ENCODE data around the gene TMPRSS2. TPM values are rescaled to one million over a fixed set of nuclear protein-coding genes. Genes with fewer than 3 reads are reported as not detected.

TMPRSS2 gene
- total and polyA plus RNA-seq, 2 of the 13 experiments (the other 11 are each of a cell fraction or from before 2014, with no cell fraction given): 1.7 to 1.8 TPM

- no peak overlapping the region for H3K4me2 ChIP-seq (ENCODE audit: low read depth, low read length)
- H3K27ac ChIP-seq (ENCODE audit: extremely low read length, insufficient read depth, low read length): no peak overlapping the region
- H3K4me3 ChIP-seq (replicated peaks in 1 of 3; ENCODE audit: insufficient read depth in 1 of 3, low read depth in 2 of 3, low read length in 3 of 3): no peak overlapping the region
Measured at GRCh38 chr21:41481191-41481590, 26.8 kb downstream of the TMPRSS2 start.

More at GRCh38 chr21:41481191-41481590, 26.8 kb downstream of the TMPRSS2 start:
- POLR2A ChIA-PET: no interaction called here
- Histone ChIP-seq H3K79me2 (ENCODE audit: insufficient read depth, low read length) (no peaks in the 10 kb centered on the region), H2AFZ (ENCODE audit: low read length) (no peak overlapping the region), H4K20me1 (ENCODE audit: insufficient read depth, low read length) (no peaks in the 10 kb centered on the region), H3K4me1 (ENCODE audit: insufficient read depth, low read length) (peaks cover 18% of the 10 kb centered on the region), H3K27me3 (ENCODE audit: control insufficient read depth in 1 of 2, insufficient read depth in 2 of 2, low read length in 2 of 2) (no peaks in the 10 kb centered on the region), H3K36me3 (replicated peaks in 1 of 2; ENCODE audit: control insufficient read depth in 1 of 2, insufficient read depth in 2 of 2, low read length in 2 of 2) (no peaks in the 10 kb centered on the region), H3K9me3 (ENCODE audit: low read length) (no peaks in the 10 kb centered on the region), H3K9ac (ENCODE audit: insufficient read depth, low read depth, low read length) (no peak overlapping the region)
- TF ChIP-seq CHCHD3 (CRISPR knock-in tag; IDR thresholded peaks at IDR 0.05) (no peak), THAP7 (CRISPR knock-in tag; IDR thresholded peaks at IDR 0.05) (no peak), NFYB (CRISPR knock-in tag; IDR thresholded peaks at IDR 0.05) (no peak), GLI4 (CRISPR knock-in tag; IDR thresholded peaks at IDR 0.05; ENCODE audit: borderline replicate concordance) (no peak), ZNF691 (CRISPR knock-in tag; IDR thresholded peaks at IDR 0.05; ENCODE audit: borderline replicate concordance, low read depth) (no peak), GRHL1 (CRISPR knock-in tag; conservative IDR thresholded peaks at IDR 0.05) (no peak), ZSCAN30 (CRISPR knock-in tag; IDR thresholded peaks at IDR 0.05) (no peak), GATA4 (IDR thresholded peaks at IDR 0.05; ENCODE audit: borderline replicate concordance, low read depth) (no peak), SRSF1 (optimal IDR thresholded peaks at IDR 0.05; ENCODE audit: low read depth, low read length) (no peak), ZC3H13 (CRISPR knock-in tag; IDR thresholded peaks at IDR 0.05) (no peak), SNAPC5 (CRISPR knock-in tag; IDR thresholded peaks at IDR 0.05; ENCODE audit: borderline replicate concordance) (no peak), PBX2 (CRISPR knock-in tag; IDR thresholded peaks at IDR 0.05) (no peak), ZNF530 (CRISPR knock-in tag; IDR thresholded peaks at IDR 0.05; ENCODE audit: low read depth) (no peak), ZNF292 (CRISPR knock-in tag; IDR thresholded peaks at IDR 0.05; ENCODE audit: borderline replicate concordance, low read depth) (no peak), ZNF891 (CRISPR knock-in tag; IDR thresholded peaks at IDR 0.05) (no peak), DMTF1 (CRISPR knock-in tag; IDR thresholded peaks at IDR 0.05) (no peak), NRL (CRISPR knock-in tag; IDR thresholded peaks at IDR 0.05; ENCODE audit: borderline replicate concordance) (no peak), SRY (CRISPR knock-in tag; IDR thresholded peaks at IDR 0.05) (no peak)
- intact Hi-C loops (cut with micrococcal nuclease; ENCODE audit: unreplicated experiment) (no loop called here), in situ Hi-C loops (cut with HindIII; ENCODE audit: extremely low pct_ligation_motif_present, low pct_unique_long_range_greater_than_20kb) (no loop called here)
- ATAC-seq (no peak), FAIRE-seq (no peak), DNase-seq (ENCODE audit: low spot score) (no peak)
- no TSS peak for BruUV-seq (replicated peaks)
- CTCF ChIA-PET (ENCODE audit: low intra/inter-chr PET ratio, low total read pairs): no interaction called here
- 90% methylated on average over 8 of the region's 8 CpGs for WGBS (ENCODE audit: low lambda C conversion rate)

All from HepG2 (cell line).